ENCODE data around the gene FAU. TPM values are rescaled to one million over a fixed set of nuclear protein-coding genes. Genes with fewer than 3 reads are reported as not detected.

The FAU gene
- total and polyA plus RNA-seq, 2 of the 13 experiments (the other 11 are each of a cell fraction or from before 2014, with no cell fraction given), result 374 to 869 TPM

GRCh38 chr11:65117206-65118096, 4.5 kb downstream of the FAU start, which contains the start of gene ZNHIT2 (continued):
- TF ChIP-seq ZNF800 (CRISPR knock-in tag; IDR thresholded peaks at IDR 0.05), result no peak; the same call in 1 of the 2 replicates
- TF ChIP-seq GATAD1 (CRISPR knock-in tag; IDR thresholded peaks at IDR 0.05), result peak; percentile 92
- no peak for TF ChIP-seq ZSCAN30 (CRISPR knock-in tag; IDR thresholded peaks at IDR 0.05)
- TF ChIP-seq MBNL3 (CRISPR knock-in tag; conservative IDR thresholded peaks at IDR 0.05), result no peak
- peak; percentile 90 for TF ChIP-seq ZNF772 (CRISPR knock-in tag; IDR thresholded peaks at IDR 0.05)
- peak; percentile 94 for TF ChIP-seq RBFOX2 (IDR thresholded peaks at IDR 0.05; ENCODE audit: low read depth, low read length)
- TF ChIP-seq ZNF674 (CRISPR knock-in tag; IDR thresholded peaks at IDR 0.05; ENCODE audit: low read depth), result 0 out of 2 replicates have a peak, but pooled peaks have one; percentile 38
- 0 out of 2 replicates have a peak, but pooled peaks have one; percentile 53 for TF ChIP-seq MAZ (IDR thresholded peaks at IDR 0.05; ENCODE audit: borderline replicate concordance, low read depth, low read length)
- peak; percentile 88 for TF ChIP-seq MAZ (CRISPR knock-in tag; IDR thresholded peaks at IDR 0.05; ENCODE audit: low read depth)
- no peak for TF ChIP-seq NKX3-1 (CRISPR knock-in tag; IDR thresholded peaks at IDR 0.05)
- peak; percentile 100 for TF ChIP-seq AGO1 (IDR thresholded peaks at IDR 0.05; ENCODE audit: low read depth, low read length, poor library complexity, severe bottlenecking)
- TF ChIP-seq PITX1 (CRISPR knock-in tag; IDR thresholded peaks at IDR 0.05), result peak; percentile 21; the same call in 1 of the 2 replicates
- TF ChIP-seq HOXA9 (CRISPR knock-in tag; IDR thresholded peaks at IDR 0.05; ENCODE audit: borderline replicate concordance), result no peak
- no peak for TF ChIP-seq ZNF597 (CRISPR knock-in tag; IDR thresholded peaks at IDR 0.05)
- peak; percentile 69 for TF ChIP-seq HCFC1 (IDR thresholded peaks at IDR 0.05; ENCODE audit: low read depth, low read length)
- no peak; the same call in 1 of the 2 replicates for TF ChIP-seq RFX5 (IDR thresholded peaks at IDR 0.05; ENCODE audit: low read depth, low read length)
- no peak for TF ChIP-seq MTA3 (CRISPR knock-in tag; IDR thresholded peaks at IDR 0.05)
- TF ChIP-seq ZNF563 (CRISPR knock-in tag; IDR thresholded peaks at IDR 0.05), result peak; percentile 58
- TF ChIP-seq ZNF101 (CRISPR knock-in tag; IDR thresholded peaks at IDR 0.05; ENCODE audit: borderline replicate concordance, low read depth), result no peak
- TF ChIP-seq SAFB2 (CRISPR knock-in tag; IDR thresholded peaks at IDR 0.05; ENCODE audit: borderline replicate concordance, low read depth), result no peak; the same call in none of the 2 replicates
- TF ChIP-seq KLF16 (CRISPR knock-in tag; IDR thresholded peaks at IDR 0.05), result peak in 1 of 2 experiments; percentile 72; a peak in 2 of 4 replicates

Data from HepG2 (cell line).